Neural cell (in vitro differentiated cells): ENCODE data around the gene PARVB. TPM values are rescaled to one million over a fixed set of nuclear protein-coding genes. Genes with fewer than 3 reads are reported as not detected.
"Not testable (repeated sequence)": the region's sequence is repeated elsewhere in the genome, so short reads cannot be mapped to it uniquely, and the experiment has no call there.

ENCODE experiments used
- H2AFZ ChIP-seq: fragments of 200-600, 300-800 bp; sonication (generic), shearing (Covaris generic); 2 replicates; pipeline ENCODE4 v1.6.0; 2014; ENCODE audit warnings: low read depth, mild to moderate bottlenecking, antibody characterized with exemption, low read length, moderate library complexity
- H3F3A ChIP-seq: fragments of 200-600 bp; shearing (Covaris generic); 2 replicates; pipeline ENCODE4 v1.6.1; 2016; ENCODE audit warnings: mild to moderate bottlenecking, moderate library complexity, mixed read lengths, antibody characterized with exemption, low read length; ENCODE audit not compliant: insufficient read depth, poor library complexity, severe bottlenecking
- H3K27ac ChIP-seq: fragments of 200-600, 300-800 bp; sonication (generic), shearing (Covaris generic); 2 replicates; pipeline ENCODE4 v1.5.1; 2014; ENCODE audit warnings: mild to moderate bottlenecking, low read length, moderate library complexity
- H3K27me3 ChIP-seq: fragments of 300-800, 200-600 bp; sonication (generic), shearing (Covaris generic); 2 replicates; pipeline ENCODE4 v1.6.0; 2014; ENCODE audit warnings: mild to moderate bottlenecking, low read depth, low read length, moderate library complexity; ENCODE audit not compliant: insufficient read depth
- H3K36me3 ChIP-seq: fragments of 300-800, 200-600 bp; sonication (generic), shearing (Covaris generic); 2 replicates; pipeline ENCODE4 v1.5.1; 2014; ENCODE audit warnings: mild to moderate bottlenecking, antibody characterized with exemption, low read length, moderate library complexity; ENCODE audit not compliant: insufficient read depth
- H3K4me2 ChIP-seq: fragments of 300-800, 200-600 bp; sonication (generic), shearing (Covaris generic); 2 replicates; pipeline ENCODE4 v1.6.0; 2014; ENCODE audit warnings: mild to moderate bottlenecking, low read length
- H3K4me3 ChIP-seq: fragments of 300-800, 200-600 bp; sonication (generic), shearing (Covaris generic); 2 replicates; pipeline ENCODE4 v1.5.1; 2014; ENCODE audit warnings: mild to moderate bottlenecking, low read length, moderate library complexity
- H3K79me2 ChIP-seq: fragments of 200-600 bp; shearing (Covaris generic); replicated peaks from 2 replicates; pipeline ENCODE4 v1.6.0; 2014; ENCODE audit warnings: mild to moderate bottlenecking, low read length, moderate library complexity; ENCODE audit not compliant: insufficient read depth
- H3K9ac ChIP-seq: fragments of 300-800, 200-600 bp; sonication (generic), shearing (Covaris generic); 2 replicates; pipeline ENCODE4 v1.6.1; 2016; ENCODE audit warnings: mild to moderate bottlenecking, low read length, mixed read lengths
- H3K9me2 ChIP-seq: fragments of 200-600 bp; shearing (Covaris generic); 2 replicates; pipeline ENCODE4 v1.6.1; 2016; ENCODE audit warnings: mild to moderate bottlenecking, low read length, mixed read lengths; ENCODE audit not compliant: insufficient read depth
- H3K9me3 ChIP-seq: fragments of 200-600, 300-800 bp; sonication (generic), shearing (Covaris generic); 2 replicates; pipeline ENCODE4 v1.6.1; 2016; ENCODE audit warnings: mild to moderate bottlenecking, mixed run types, low read length, moderate library complexity, mixed read lengths
- H4K20me1 ChIP-seq: fragments of 200-600 bp; shearing (Covaris generic); 2 replicates; pipeline ENCODE4 v1.6.1; 2016; ENCODE audit warnings: mild to moderate bottlenecking, mixed run types; ENCODE audit not compliant: insufficient read depth
- CTCF ChIP-seq: fragments of 450-650 bp; IDR thresholded peaks from 2 replicates; pipeline ENCODE4 v1.5.1; 2014; ENCODE audit warnings: antibody characterized with exemption, mild to moderate bottlenecking, moderate library complexity; ENCODE audit not compliant: poor library complexity, severe bottlenecking
- EP300 ChIP-seq: fragments of 450-650 bp; conservative IDR thresholded peaks from 2 replicates; pipeline ENCODE4 v1.6.1; 2014; ENCODE audit warnings: antibody characterized with exemption, mild to moderate bottlenecking, moderate library complexity; ENCODE audit not compliant: poor library complexity, severe bottlenecking
- EZH2 ChIP-seq: fragments of 200-600, 300-800 bp; shearing (Covaris generic), sonication (generic); IDR thresholded peaks from 2 replicates; pipeline ENCODE4 v1.6.1; 2014; ENCODE audit warnings: antibody characterized with exemption, low read length, borderline replicate concordance, mild to moderate bottlenecking; ENCODE audit not compliant: insufficient read depth, poor library complexity, severe bottlenecking
- MXI1 ChIP-seq: fragments of 450-650 bp; conservative IDR thresholded peaks from 2 replicates; pipeline ENCODE4 v1.6.1; 2014; ENCODE audit warnings: antibody characterized with exemption, mild to moderate bottlenecking; ENCODE audit not compliant: poor library complexity, severe bottlenecking
- POLR2AphosphoS5 ChIP-seq: IDR thresholded peaks from 2 replicates; pipeline ENCODE4 v1.6.1; 2012
- RAD21 ChIP-seq: fragments of 450-650 bp; conservative IDR thresholded peaks from 2 replicates; pipeline ENCODE4 v1.6.1; 2014; ENCODE audit warnings: antibody characterized with exemption, mild to moderate bottlenecking, moderate library complexity
- SMC3 ChIP-seq: fragments of 450-650 bp; conservative IDR thresholded peaks from 2 replicates; pipeline ENCODE4 v1.6.1; 2014; ENCODE audit warnings: antibody characterized with exemption, mild to moderate bottlenecking, moderate library complexity; ENCODE audit not compliant: poor library complexity
- TAF1 ChIP-seq: IDR thresholded peaks from 2 replicates; pipeline ENCODE4 v1.6.1; 2012; ENCODE audit warnings: low read depth
- polyA plus RNA-seq: library from polyadenylated mRNA; depleted of rRNA; stranded (reverse); fragments of >200 nt; gene quantifications from 2 replicates; pipeline ENCODE4 v1.2.3, GENCODE V29; 2014
- TF ChIP-seq, protein P1 (sequence below): IDR thresholded peaks from 2 replicates; pipeline ENCODE4 v1.6.1; 2012; ENCODE audit warnings: borderline replicate concordance

The PARVB gene
- polyA plus RNA-seq, 1 donor from 2014 or later: 1.2 TPM

- H3K27ac ChIP-seq: no peak overlapping the region
- H3K9me3 ChIP-seq: no peaks in the 10 kb centered on the region
- no peak overlapping the region for H3K9ac ChIP-seq
- no peaks in the 10 kb centered on the region for H3K27me3 ChIP-seq
- H3K79me2 ChIP-seq: no peaks in the 10 kb centered on the region
- H3K9me2 ChIP-seq: no peaks in the 10 kb centered on the region
- no peaks in the 10 kb centered on the region for H3K36me3 ChIP-seq
- no peak for TF ChIP-seq MXI1
- TF ChIP-seq, protein P1, sequence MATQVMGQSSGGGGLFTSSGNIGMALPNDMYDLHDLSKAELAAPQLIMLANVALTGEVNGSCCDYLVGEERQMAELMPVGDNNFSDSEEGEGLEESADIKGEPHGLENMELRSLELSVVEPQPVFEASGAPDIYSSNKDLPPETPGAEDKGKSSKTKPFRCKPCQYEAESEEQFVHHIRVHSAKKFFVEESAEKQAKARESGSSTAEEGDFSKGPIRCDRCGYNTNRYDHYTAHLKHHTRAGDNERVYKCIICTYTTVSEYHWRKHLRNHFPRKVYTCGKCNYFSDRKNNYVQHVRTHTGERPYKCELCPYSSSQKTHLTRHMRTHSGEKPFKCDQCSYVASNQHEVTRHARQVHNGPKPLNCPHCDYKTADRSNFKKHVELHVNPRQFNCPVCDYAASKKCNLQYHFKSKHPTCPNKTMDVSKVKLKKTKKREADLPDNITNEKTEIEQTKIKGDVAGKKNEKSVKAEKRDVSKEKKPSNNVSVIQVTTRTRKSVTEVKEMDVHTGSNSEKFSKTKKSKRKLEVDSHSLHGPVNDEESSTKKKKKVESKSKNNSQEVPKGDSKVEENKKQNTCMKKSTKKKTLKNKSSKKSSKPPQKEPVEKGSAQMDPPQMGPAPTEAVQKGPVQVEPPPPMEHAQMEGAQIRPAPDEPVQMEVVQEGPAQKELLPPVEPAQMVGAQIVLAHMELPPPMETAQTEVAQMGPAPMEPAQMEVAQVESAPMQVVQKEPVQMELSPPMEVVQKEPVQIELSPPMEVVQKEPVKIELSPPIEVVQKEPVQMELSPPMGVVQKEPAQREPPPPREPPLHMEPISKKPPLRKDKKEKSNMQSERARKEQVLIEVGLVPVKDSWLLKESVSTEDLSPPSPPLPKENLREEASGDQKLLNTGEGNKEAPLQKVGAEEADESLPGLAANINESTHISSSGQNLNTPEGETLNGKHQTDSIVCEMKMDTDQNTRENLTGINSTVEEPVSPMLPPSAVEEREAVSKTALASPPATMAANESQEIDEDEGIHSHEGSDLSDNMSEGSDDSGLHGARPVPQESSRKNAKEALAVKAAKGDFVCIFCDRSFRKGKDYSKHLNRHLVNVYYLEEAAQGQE: no peak
- TF ChIP-seq TAF1: no peak
- no peak for TF ChIP-seq EP300
- TF ChIP-seq RAD21: no peak
- TF ChIP-seq SMC3: no peak
- TF ChIP-seq EZH2: no peak
- no peak for TF ChIP-seq POLR2AphosphoS5
- TF ChIP-seq CTCF: no peak
- H3K4me2 ChIP-seq: no peak overlapping the region
- no peak overlapping the region for H2AFZ ChIP-seq
- H3F3A ChIP-seq: no peaks in the 10 kb centered on the region
- no peaks in the 10 kb centered on the region for H4K20me1 ChIP-seq
- H3K4me3 ChIP-seq: no peak overlapping the region
Observed at GRCh38 chr22:44051961-44052360, 27.9 kb downstream of the PARVB start.

DNA sequence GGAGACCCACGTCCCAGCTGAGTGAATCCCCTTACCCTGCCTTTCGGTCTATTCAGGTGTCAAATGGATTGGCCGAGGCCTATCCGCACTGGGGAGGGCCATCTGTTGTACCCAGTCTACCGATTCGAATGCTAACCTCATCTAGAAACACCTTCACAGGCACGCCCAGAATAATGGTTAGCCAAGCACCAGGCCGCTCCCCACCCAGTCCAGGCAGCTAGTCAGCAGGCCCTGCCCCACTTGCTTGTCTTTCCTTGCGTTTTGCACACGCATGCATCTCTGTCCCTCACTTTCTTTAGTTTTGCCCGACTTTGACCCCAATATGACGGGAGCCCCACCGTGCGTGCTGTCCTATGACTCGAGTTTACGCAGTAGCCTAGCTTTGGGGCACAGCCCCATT lies 31.7 kb downstream of the PARVB start:
- TF ChIP-seq MXI1 (no peak), TAF1 (no peak), EP300 (no peak), RAD21 (no peak), POLR2AphosphoS5 (no peak)
- TF ChIP-seq, protein P1: no peak
- Histone ChIP-seq H3K9me3 (no peaks in the 10 kb centered on the region), H3K27ac (no peak overlapping the region), H2AFZ (no peak overlapping the region), H3F3A (no peaks in the 10 kb centered on the region), H3K9ac (no peak overlapping the region), H3K9me2 (no peaks in the 10 kb centered on the region), H3K4me3 (no peak overlapping the region), H3K36me3 (no peaks in the 10 kb centered on the region), H3K4me2 (no peak overlapping the region), H3K27me3 (no peaks in the 10 kb centered on the region), H4K20me1 (no peaks in the 10 kb centered on the region), H3K79me2 (no peaks in the 10 kb centered on the region)

DNA sequence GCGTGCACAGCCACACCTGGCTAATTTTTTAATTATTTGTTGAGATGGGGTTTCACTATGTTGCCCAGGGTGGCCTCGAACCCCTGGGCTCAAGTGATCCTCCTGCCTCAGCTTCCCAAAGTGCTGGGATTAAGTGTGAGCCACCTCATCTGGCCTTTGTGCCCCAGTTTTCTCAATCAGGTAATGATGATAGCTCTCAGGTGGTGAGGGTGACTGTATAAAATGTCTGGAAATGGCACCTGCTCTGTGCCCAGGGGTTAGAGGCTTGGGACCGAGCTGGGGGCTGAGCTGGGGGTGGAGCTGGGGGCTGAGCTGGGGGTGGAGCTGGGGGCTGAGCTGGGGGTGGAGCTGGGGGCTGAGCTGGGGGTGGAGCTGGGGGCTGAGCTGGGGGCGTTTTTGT lies 32.5 kb downstream of the PARVB start:
- not testable (repeated sequence) for H3K9ac ChIP-seq, H3F3A ChIP-seq, H2AFZ ChIP-seq, H3K9me2 ChIP-seq, H3K4me2 ChIP-seq, H3K36me3 ChIP-seq, H3K4me3 ChIP-seq, H3K9me3 ChIP-seq, H3K27ac ChIP-seq, H3K79me2 ChIP-seq, H3K27me3 ChIP-seq, H4K20me1 ChIP-seq
